Measurements from ENCODE around the gene MBNL1. TPM values are rescaled to one million over a fixed set of nuclear protein-coding genes. Genes with fewer than 3 reads are reported as not detected.

Gene MBNL1
- total RNA-seq, 1 experiment from 2014 or later: 200 TPM

DNA sequence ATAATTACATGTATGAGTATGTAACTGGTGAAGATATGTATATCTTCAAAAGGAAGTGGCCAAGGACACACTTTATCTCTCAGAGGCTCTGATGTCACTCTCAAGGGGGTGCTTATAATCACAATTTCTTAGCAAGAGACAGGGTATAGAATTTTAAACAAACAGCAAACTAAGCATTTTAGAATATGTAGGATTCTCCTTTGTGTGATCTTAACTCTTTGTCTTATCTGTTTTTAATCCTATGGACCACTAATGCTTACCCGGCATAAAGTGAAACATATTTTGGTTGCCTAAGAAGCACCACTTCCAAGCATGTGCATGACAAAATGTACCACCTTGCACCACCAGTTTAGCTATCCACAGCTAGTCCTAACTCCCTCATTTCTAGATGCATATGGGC is 8.2 kb upstream of the MBNL1 start:
- Histone ChIP-seq H3K4me2 (ENCODE audit: low read length) (no peak overlapping the region), H3K9me2 (ENCODE audit: insufficient read depth) (no peaks in the 10 kb centered on the region), H4K20me1 (ENCODE audit: insufficient read depth) (no peaks in the 10 kb centered on the region), H3K4me1 (ENCODE audit: control insufficient read depth in 1 of 2, insufficient read depth in 2 of 2, low read length in 2 of 2) (peaks cover 24 to 26% of the 10 kb centered on the region in 2 experiments; a peak in 3 of 4 replicates), H3K36me3 (ENCODE audit: control insufficient read depth in 1 of 2, insufficient read depth in 2 of 2, low read length in 2 of 2) (no peaks in the 10 kb centered on the region), H3K9ac (ENCODE audit: low read length) (no peak overlapping the region), H3K27me3 (ENCODE audit: insufficient read depth, low read length) (no peaks in the 10 kb centered on the region), H3K9me3 (ENCODE audit: control insufficient read depth in 1 of 2, insufficient read depth in 1 of 2, low read depth in 1 of 2, low read length in 2 of 2) (no peaks in the 10 kb centered on the region), H3K4me3 (replicated peaks in 1 of 2; ENCODE audit: low read depth in 1 of 2, low read length in 2 of 2) (no peak overlapping the region), H3K27ac (ENCODE audit: low read depth, low read length) (no peak overlapping the region), H3K79me2 (ENCODE audit: insufficient read depth, low read length) (no peaks in the 10 kb centered on the region), H2AFZ (ENCODE audit: low read depth, low read length, poor library complexity, severe bottlenecking) (no peak overlapping the region)
- DNase-seq (ENCODE audit: low read depth, low spot score) (no peak), ATAC-seq (no peak)
- intact Hi-C loops (cut with micrococcal nuclease): no loop called here
- ChIA-PET RAD21 (ENCODE audit: low non-redundant PET in 1 of 2, low total read pairs in 2 of 2, uncharacterized antibody in 2 of 2, unreplicated experiment in 2 of 2) (no interaction called here), POLR2A (no interaction called here), CTCF (no interaction called here)
- no TSS peak for BruUV-seq (replicated peaks)
- TF ChIP-seq SP1 (IDR thresholded peaks at IDR 0.05; ENCODE audit: low read depth) (no peak), POLR2A (IDR thresholded peaks at IDR 0.05; ENCODE audit: borderline replicate concordance, extremely low read depth, insufficient read depth, insufficient read length) (no peak), SIN3A (IDR thresholded peaks at IDR 0.05; ENCODE audit: low read depth) (no peak), EGR1 (IDR thresholded peaks at IDR 0.05; ENCODE audit: low read depth) (no peak), CBX3 (IDR thresholded peaks at IDR 0.05; ENCODE audit: low read depth) (no peak), ZFX (IDR thresholded peaks at IDR 0.05) (no peak), SRF (IDR thresholded peaks at IDR 0.05; ENCODE audit: low read depth) (no peak), JUND (IDR thresholded peaks at IDR 0.05) (no peak), EZH2phosphoT487 (IDR thresholded peaks at IDR 0.05; ENCODE audit: borderline replicate concordance) (no peak), TCF7L2 (IDR thresholded peaks at IDR 0.05; ENCODE audit: borderline replicate concordance, extremely low read depth, insufficient read depth, insufficient read length) (no peak)
- TF ChIP-seq, protein P1, sequence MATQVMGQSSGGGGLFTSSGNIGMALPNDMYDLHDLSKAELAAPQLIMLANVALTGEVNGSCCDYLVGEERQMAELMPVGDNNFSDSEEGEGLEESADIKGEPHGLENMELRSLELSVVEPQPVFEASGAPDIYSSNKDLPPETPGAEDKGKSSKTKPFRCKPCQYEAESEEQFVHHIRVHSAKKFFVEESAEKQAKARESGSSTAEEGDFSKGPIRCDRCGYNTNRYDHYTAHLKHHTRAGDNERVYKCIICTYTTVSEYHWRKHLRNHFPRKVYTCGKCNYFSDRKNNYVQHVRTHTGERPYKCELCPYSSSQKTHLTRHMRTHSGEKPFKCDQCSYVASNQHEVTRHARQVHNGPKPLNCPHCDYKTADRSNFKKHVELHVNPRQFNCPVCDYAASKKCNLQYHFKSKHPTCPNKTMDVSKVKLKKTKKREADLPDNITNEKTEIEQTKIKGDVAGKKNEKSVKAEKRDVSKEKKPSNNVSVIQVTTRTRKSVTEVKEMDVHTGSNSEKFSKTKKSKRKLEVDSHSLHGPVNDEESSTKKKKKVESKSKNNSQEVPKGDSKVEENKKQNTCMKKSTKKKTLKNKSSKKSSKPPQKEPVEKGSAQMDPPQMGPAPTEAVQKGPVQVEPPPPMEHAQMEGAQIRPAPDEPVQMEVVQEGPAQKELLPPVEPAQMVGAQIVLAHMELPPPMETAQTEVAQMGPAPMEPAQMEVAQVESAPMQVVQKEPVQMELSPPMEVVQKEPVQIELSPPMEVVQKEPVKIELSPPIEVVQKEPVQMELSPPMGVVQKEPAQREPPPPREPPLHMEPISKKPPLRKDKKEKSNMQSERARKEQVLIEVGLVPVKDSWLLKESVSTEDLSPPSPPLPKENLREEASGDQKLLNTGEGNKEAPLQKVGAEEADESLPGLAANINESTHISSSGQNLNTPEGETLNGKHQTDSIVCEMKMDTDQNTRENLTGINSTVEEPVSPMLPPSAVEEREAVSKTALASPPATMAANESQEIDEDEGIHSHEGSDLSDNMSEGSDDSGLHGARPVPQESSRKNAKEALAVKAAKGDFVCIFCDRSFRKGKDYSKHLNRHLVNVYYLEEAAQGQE (IDR thresholded peaks at IDR 0.05; ENCODE audit: low read depth): no peak
- TF ChIP-seq, protein P2, sequence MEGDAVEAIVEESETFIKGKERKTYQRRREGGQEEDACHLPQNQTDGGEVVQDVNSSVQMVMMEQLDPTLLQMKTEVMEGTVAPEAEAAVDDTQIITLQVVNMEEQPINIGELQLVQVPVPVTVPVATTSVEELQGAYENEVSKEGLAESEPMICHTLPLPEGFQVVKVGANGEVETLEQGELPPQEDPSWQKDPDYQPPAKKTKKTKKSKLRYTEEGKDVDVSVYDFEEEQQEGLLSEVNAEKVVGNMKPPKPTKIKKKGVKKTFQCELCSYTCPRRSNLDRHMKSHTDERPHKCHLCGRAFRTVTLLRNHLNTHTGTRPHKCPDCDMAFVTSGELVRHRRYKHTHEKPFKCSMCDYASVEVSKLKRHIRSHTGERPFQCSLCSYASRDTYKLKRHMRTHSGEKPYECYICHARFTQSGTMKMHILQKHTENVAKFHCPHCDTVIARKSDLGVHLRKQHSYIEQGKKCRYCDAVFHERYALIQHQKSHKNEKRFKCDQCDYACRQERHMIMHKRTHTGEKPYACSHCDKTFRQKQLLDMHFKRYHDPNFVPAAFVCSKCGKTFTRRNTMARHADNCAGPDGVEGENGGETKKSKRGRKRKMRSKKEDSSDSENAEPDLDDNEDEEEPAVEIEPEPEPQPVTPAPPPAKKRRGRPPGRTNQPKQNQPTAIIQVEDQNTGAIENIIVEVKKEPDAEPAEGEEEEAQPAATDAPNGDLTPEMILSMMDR (IDR thresholded peaks at IDR 0.05 in 2 of 3, conservative IDR thresholded peaks at IDR 0.05 in 1 of 3; ENCODE audit: borderline replicate concordance in 1 of 3, insufficient read depth in 1 of 3, low read depth in 2 of 3, low read length in 2 of 3): no peak
- TF ChIP-seq, protein P3, sequence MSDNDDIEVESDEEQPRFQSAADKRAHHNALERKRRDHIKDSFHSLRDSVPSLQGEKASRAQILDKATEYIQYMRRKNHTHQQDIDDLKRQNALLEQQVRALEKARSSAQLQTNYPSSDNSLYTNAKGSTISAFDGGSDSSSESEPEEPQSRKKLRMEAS (IDR thresholded peaks at IDR 0.05): no peak
- TF ChIP-seq, protein P4, sequence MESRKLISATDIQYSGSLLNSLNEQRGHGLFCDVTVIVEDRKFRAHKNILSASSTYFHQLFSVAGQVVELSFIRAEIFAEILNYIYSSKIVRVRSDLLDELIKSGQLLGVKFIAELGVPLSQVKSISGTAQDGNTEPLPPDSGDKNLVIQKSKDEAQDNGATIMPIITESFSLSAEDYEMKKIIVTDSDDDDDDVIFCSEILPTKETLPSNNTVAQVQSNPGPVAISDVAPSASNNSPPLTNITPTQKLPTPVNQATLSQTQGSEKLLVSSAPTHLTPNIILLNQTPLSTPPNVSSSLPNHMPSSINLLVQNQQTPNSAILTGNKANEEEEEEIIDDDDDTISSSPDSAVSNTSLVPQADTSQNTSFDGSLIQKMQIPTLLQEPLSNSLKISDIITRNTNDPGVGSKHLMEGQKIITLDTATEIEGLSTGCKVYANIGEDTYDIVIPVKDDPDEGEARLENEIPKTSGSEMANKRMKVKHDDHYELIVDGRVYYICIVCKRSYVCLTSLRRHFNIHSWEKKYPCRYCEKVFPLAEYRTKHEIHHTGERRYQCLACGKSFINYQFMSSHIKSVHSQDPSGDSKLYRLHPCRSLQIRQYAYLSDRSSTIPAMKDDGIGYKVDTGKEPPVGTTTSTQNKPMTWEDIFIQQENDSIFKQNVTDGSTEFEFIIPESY (IDR thresholded peaks at IDR 0.05; ENCODE audit: extremely low read depth, insufficient replicate concordance, low read length): no peak
